ENCODE measurements around the gene CEBPE.

Gene CEBPE

GRCh38 chr14:23118506-23119362 lies at the start of gene CEBPE:
Gene CEBPE (minus strand): TSS chr14:23119255. CDS start chr14:23119091, 164 bp downstream.
- no peak for FAIRE-seq

DNA sequence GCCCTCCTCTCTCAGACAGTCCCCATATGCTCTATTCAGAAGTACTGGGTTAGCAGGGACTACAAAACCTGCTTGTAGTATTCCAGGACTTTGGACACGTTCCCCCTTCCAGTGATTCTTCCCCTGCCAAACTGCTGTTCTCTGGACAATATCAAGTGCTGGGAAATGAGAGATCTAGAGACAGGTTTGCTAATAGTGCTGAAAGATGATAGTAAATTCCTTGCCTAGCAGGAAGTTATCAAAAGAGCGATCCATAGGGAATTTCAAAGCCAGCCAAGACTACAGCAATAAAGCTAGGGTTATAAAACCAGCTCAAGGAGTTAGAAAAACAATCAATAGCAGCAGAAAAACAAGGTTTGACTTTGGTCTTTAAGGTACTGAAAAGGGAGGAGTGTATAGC lies 49.2 kb upstream of the CEBPE start:
- FAIRE-seq, result no peak

DNA sequence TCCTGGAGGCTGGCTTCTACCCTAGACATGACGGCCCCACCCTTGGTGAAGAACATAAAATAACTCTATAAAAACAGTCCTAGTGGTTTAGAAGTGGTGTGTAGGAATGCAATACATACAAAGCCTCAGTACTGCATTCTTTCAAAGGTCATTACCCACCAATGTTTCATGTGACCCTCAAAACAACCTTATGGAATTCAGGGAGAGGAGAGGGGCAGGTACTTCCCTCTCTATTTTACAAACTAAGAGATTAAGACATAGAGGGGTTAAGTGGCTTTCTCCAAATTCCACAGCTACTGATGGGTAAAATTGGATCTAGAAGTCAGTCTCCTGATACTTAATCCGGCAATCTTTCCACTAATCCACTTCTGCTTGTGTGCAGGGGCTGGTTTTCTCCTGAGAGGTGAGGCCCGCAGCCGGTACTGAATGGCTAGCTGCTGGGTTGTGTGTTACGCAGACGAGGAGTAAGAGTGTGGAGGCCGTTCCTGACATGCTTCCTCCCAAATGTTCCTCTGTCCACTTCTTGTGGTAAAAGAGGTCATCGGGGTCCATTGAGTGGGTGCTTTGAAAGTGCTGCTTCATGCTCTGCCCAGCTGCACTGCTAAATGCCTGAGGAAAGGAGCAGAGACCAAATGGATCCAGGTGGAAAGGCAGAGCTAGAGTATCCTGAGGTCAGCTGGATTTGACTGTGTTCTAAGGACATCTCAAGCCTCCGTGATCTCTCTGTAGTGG lies 48.2 kb upstream of the CEBPE start:
- FAIRE-seq, result no peak

- no peak for FAIRE-seq
Observed at GRCh38 chr14:23164949-23165348, 45.9 kb upstream of the CEBPE start.

DNA sequence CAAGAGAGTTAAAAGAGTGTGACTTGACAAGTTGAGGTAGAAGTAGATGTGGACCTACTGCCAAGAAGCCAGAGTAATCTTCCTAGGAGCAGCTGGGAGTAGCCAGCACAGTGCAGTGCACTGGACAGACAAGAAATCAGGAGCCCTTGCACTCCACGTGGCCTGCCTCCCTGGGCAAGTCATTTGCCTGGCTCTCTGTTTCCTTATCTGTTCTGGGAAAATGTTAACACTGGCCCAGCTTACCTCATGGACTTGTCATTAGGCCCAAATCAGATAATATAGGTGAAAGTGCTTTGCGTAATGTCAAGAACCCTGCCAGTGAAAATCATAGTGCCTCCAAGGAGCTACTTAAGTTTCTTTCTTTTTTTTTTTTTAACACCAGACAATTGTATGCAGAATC lies 45.2 kb upstream of the CEBPE start:
- no peak for FAIRE-seq

- FAIRE-seq, result no peak
Observed at GRCh38 chr14:23163830-23164229, 44.8 kb upstream of the CEBPE start.

DNA sequence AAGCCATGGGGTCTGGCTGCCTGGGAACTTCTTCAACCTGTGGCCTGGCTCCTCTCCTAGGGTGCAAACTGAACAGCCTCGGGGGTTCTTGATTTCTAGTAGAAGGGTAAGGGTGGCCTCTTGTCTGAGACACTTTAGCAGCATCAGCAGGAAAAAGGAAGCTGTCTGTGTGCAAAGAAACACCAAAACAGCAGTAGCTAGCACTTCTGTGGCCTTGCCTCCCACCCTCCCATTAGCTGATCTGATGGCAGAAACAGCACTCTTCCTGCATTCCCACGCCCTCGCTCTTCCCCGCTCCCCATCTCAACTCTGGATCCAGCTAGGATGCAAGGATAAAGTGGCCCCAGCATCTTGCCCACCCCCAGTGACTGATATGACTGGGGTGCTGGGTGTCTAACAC lies 43.7 kb upstream of the CEBPE start:
- no peak for FAIRE-seq

- no peak for FAIRE-seq
Observed at GRCh38 chr14:23162005-23162404, 43.0 kb upstream of the CEBPE start.

GRCh38 chr14:23160924-23161522 lies 42.0 kb upstream of the CEBPE start:
- FAIRE-seq, result no peak

GRCh38 chr14:23159532-23159931 lies 40.5 kb upstream of the CEBPE start:
- no peak for FAIRE-seq

DNA sequence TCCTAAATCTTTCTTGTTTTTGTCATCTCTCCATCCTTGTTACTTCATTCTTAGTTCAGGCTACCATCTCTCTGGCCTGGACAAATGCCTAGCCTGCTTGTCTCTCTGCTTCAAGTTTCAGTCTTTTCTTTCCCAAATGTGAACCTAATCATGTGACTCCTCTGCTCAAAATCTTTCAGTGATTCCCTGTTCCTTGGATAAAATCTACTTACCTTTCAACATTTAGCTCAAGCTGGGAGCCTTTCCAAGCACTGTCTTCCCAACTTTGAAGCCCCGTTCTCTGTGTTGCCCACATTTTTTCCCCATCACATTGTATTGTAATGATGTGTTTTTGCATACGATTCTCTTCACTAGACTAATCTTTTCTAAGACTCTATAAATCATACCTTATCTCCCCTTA lies 39.7 kb upstream of the CEBPE start:
- no peak for FAIRE-seq

DNA sequence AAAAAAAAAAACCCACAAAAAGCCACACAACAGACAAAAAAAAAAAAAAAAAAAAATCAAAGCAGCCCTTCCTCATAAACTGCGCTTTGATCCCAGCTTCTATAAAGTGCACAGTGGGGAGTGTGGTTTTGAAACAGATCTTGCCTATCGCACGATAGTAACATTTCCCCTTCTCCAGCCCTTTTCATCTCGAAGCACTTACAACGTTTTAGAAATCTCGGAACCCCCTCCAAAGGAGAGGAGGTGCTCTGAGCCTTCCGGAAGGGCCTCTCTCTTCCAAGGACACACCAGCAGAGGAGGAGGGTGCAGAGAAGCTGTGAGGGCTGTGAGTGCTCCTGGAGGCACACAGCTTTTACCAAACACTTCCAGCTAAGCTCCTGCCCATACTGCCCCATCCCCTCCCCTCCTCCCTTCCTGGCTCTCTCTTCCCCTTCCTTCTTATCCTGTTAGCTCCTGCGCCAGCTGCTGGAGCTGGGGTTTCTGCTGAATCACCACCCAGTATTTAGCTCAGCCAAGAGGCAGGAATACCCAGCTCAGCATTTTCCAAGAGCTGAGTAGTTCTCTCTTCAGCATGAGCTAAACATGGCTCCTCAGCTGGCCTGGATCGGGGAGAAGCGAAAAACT lies 36.0 kb upstream of the CEBPE start:
- FAIRE-seq, result no peak

GRCh38 chr14:23153851-23154796 lies 35.1 kb upstream of the CEBPE start:
- no peak for FAIRE-seq

DNA sequence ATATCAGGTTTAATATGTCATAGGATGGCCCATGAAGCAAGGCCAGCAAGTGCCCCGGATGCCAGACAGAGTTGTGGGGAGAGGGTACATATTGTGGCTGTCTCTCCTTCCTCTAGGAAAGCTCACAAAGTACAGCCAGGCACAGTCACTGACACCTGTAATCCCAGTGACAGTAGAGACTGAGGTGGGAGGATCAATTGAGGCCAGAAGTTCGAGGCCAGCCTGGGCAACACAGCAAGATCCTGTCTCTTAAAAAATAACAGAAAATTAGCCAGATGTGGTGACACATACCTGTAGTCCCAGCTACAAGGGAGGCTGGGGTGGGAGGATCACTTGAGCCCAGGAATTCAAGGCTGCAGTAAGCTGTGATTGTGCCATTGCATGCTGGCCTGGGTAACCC lies 32.3 kb upstream of the CEBPE start:
- no peak for FAIRE-seq

DNA sequence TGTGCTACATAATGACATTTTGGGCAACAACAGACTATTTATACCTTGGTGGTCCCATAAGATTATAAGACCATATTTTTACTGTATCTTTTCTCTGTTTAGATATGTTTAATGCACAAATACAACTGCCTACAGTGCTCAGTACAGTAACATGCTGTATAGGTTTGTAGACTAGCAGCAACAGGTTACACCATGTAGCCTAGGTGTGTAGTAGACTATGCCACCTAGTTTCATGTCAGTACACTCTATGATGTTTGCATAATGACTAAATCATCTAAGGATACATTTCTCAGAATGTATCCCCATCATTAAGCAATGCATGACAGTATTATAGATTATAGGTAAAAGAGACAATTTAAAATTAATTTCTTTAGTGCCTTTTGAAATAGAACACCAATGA lies 30.7 kb upstream of the CEBPE start:
- no peak for FAIRE-seq

DNA sequence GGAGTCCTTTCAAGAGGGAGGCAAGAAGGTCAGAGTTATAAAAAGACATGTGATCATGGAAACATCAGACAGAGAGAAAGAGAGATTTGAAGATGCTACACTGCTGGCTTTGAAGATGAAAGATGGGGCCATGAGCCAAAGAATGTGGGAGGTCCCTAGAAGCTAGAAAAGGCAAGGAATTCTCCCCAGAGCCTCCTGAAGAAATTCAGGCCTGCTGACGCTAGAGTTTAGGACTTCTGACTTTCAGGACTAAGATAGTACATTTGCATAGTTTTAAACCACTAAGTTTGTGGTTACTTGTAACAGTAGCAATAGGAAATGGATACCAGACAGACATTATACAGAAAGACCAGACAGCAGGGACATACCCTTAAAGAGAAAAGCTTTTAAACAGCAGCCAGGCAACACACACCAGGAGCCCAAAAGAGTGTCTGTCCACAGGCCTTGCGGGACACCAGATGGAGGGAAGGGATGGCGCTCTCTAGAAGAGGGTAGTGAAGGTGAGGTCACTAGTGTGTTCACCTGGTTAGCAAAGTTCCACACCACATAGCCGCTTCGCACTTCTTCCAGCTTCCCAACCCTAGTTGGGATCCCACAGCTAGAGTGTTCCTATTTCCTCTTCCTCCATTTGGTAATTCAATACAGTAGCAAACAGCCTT lies 29.7 kb upstream of the CEBPE start:
- FAIRE-seq, result no peak

GRCh38 chr14:23147676-23148075 lies 28.6 kb upstream of the CEBPE start:
- FAIRE-seq, result no peak

DNA sequence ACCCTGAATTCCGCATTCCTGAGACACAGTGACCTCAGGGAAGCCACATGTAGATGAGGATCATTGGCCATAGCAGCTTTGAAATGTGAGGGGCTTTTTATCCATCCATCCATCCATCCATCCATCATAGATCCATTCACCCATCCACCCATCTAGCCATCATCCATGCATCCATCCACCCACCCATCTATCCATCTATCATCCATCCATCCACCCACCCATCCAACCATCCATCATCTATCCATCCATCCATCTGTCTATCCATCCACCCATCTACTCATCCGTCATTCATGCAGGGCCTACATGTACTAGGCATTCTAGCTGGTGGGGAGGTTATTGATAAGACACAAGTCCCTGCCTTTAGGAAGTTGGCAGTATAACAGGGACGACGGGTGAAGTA lies 27.9 kb upstream of the CEBPE start:
- FAIRE-seq, result no peak

GRCh38 chr14:23146351-23146910 lies 27.4 kb upstream of the CEBPE start:
- no peak for FAIRE-seq

DNA sequence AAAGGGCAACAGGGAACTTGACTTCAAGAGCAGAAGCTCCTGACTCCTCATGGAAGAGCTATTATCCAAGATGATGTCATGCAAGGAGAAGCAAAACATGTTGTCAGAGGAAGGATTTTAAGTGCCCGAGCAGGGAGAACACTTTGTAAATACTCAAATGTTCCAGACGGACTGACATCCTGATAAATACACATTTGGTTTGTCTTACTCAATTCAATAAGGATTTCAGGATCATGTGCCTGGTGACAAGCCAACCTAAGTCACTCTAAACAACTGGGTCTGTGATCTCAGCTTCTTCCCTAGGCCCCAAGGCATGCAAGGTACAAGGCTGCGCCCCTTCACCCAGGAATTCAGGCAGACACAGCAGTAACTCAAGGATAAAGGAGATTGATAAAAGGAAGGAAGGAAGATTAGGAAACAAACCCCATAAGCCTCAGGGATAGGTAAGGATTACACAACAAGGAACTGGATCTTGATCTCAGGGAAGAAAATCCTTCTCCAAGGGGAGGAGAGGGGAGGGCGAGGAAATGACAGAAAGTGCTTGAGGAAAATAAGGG lies 26.8 kb upstream of the CEBPE start:
- no peak for FAIRE-seq

GRCh38 chr14:23143911-23144310 lies 24.9 kb upstream of the CEBPE start:
- no peak for FAIRE-seq

All from colon (tissue), 2 donors.